Measurements from ENCODE around the gene RPRML. TPM values are rescaled to one million over a fixed set of nuclear protein-coding genes. Genes with fewer than 3 reads are reported as not detected.
"Not testable (repeated sequence)": the region's sequence is repeated elsewhere in the genome, so short reads cannot be mapped to it uniquely, and the experiment has no call there.

RPRML gene
- total RNA-seq, 4 donors from 2014 or later, result 0.48 TPM; not detected in 3

DNA sequence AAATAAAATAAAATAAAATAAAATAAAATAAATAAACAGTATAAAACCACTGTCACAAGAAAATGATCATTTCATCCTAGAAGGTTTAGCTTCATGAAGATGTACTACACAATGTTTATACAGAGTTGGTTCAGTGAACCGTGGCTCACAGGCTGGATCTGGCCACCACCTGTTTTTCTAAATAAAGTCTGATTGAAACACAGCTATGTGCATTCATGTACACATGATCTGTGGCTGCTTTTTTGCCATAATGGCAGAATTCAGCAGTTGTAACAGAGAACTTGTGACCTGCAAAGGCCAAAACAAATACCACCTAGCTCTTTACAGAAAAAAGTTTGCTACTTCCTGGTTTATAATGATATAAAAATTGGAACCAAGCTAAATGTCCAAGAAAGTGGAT, 12.6 kb upstream of the RPRML start:
- Histone ChIP-seq H3K36me3 (no peaks in the 10 kb centered on the region), H3K9me3 (no peaks in the 10 kb centered on the region), H3K27me3 (no peaks in the 10 kb centered on the region), H3K27ac (no peak overlapping the region), H3K4me3 (no peak overlapping the region), H3K4me1 (no peaks in the 10 kb centered on the region)
- DNase-seq, result no peak
- TF ChIP-seq POLR2AphosphoS5 (IDR thresholded peaks at IDR 0.05) (no peak), EP300 (IDR thresholded peaks at IDR 0.05; ENCODE audit: low read depth) (no peak), POLR2A (IDR thresholded peaks at IDR 0.05) (no peak)
- TF ChIP-seq, protein P1, sequence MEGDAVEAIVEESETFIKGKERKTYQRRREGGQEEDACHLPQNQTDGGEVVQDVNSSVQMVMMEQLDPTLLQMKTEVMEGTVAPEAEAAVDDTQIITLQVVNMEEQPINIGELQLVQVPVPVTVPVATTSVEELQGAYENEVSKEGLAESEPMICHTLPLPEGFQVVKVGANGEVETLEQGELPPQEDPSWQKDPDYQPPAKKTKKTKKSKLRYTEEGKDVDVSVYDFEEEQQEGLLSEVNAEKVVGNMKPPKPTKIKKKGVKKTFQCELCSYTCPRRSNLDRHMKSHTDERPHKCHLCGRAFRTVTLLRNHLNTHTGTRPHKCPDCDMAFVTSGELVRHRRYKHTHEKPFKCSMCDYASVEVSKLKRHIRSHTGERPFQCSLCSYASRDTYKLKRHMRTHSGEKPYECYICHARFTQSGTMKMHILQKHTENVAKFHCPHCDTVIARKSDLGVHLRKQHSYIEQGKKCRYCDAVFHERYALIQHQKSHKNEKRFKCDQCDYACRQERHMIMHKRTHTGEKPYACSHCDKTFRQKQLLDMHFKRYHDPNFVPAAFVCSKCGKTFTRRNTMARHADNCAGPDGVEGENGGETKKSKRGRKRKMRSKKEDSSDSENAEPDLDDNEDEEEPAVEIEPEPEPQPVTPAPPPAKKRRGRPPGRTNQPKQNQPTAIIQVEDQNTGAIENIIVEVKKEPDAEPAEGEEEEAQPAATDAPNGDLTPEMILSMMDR (IDR thresholded peaks at IDR 0.05), result no peak
- 0 to 42% methylated on average over 1 of the region's 1 CpG for WGBS, 2 donors (ENCODE audit: low coverage in 1 of 2)
- intact Hi-C loops (cut with DNase I; ENCODE audit: low total_unique reads), result loop anchor here (10.0 kb wide), 2 partner anchors 47 to 147 kb away; no protein-coding TSS in a partner anchor
- in situ Hi-C loops (cut with MboI; ENCODE audit: low pct_ligation_motif_present in 1 of 4, low pct_unique_long_range_greater_than_20kb in 1 of 4, low sequenced_read_pairs in 3 of 4), result loop anchor here in 2 of 4 donors (5.0 to 10.0 kb wide), 2 partner anchors 47 to 49 kb away; no protein-coding TSS in a partner anchor

DNA sequence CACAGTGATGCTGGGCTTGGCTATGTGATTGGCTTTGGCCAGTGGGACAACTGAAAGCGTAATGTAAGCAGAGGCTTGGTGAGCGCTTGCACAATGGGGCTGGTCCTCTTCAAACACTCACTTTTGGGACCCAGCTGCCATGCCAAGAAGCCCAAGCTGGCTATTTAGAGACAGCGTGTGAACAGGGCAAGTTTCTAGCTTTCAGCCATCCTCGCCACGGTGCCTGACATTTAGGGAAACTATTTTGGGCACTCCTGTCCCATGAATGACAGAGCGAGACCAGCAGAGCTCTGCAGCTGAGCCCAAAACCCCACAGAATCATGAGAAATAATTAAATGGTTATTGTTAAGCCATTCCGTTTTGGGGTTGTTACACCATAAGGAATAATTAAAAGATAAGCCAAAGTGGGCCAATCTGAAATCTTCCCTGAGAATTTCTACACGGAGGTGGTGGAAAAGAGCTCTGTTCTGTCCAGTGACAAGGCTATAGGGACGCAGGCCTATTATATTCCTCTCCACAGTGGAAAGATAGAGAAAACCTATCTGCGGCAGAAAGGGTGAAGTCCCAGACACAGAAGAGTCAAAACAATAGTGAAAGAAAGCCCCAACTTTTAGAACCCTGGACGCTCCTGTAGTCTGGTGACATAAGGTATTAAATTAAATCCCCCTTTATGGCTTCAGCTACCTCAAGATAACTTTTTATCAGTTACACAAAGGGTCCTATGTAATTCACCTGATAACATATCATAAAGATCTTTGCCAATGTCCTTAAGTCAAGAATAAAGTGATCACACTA, 10.8 kb upstream of the RPRML start:
- 58 to 62% methylated on average over 9 to 11 of the region's 11 CpGs for WGBS, 2 donors (ENCODE audit: low coverage in 1 of 2)
- H3K4me3 ChIP-seq, result no peak overlapping the region
- in situ Hi-C loops (cut with MboI; ENCODE audit: low pct_ligation_motif_present in 1 of 4, low pct_unique_long_range_greater_than_20kb in 1 of 4, low sequenced_read_pairs in 3 of 4), result loop anchor here in 2 of 4 donors (5.0 to 10.0 kb wide), 2 partner anchors 45 to 48 kb away; no protein-coding TSS in a partner anchor
- DNase-seq, result no peak
- intact Hi-C loops (cut with DNase I; ENCODE audit: low total_unique reads), result loop anchor here (10.0 kb wide), 2 partner anchors 45 to 145 kb away; no protein-coding TSS in a partner anchor
- no peaks in the 10 kb centered on the region for H3K27me3 ChIP-seq
- no peak overlapping the region for H3K27ac ChIP-seq
- H3K4me1 ChIP-seq, result peaks cover 0 to 6% (median 0%) of the 10 kb centered on the region in 4 donors
- no peaks in the 10 kb centered on the region for H3K9me3 ChIP-seq
- TF ChIP-seq, protein P1 (IDR thresholded peaks at IDR 0.05), result no peak
- no peak for TF ChIP-seq EP300 (IDR thresholded peaks at IDR 0.05; ENCODE audit: low read depth)
- no peak for TF ChIP-seq POLR2AphosphoS5 (IDR thresholded peaks at IDR 0.05)
- TF ChIP-seq POLR2A (IDR thresholded peaks at IDR 0.05), result no peak
- no peaks in the 10 kb centered on the region for H3K36me3 ChIP-seq

DNA sequence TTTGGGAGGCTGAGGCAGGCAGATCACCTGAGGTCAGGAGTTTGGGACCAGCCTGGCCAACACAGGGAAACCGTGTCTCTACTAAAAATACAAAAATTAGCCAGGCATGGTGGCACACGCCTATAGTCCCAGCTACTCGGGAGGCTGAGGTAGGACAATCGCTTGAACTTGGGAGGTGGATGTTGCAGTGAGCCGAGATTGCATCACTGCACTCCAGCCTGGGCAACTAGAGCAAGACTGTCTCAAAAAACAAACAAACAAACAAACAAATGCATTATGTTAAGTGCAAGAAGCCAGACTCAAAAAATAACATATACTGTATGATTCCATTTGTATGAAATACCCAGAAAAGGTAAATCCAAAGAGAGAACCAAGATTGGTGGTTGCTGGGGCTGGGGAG, 8.9 kb upstream of the RPRML start:
- H3K9me3 ChIP-seq; H3K4me3 ChIP-seq; in situ Hi-C loops (cut with MboI; ENCODE audit: low pct_ligation_motif_present in 1 of 4, low pct_unique_long_range_greater_than_20kb in 1 of 4, low sequenced_read_pairs in 3 of 4); DNase-seq; H3K27me3 ChIP-seq; H3K36me3 ChIP-seq; H3K27ac ChIP-seq; intact Hi-C loops (cut with DNase I; ENCODE audit: low total_unique reads): not testable (repeated sequence)
- H3K4me1 ChIP-seq, result peaks cover 0 to 15% (median 7%) of the 10 kb centered on the region in 4 donors
- 83 to 92% methylated on average over 4 to 5 of the region's 5 CpGs for WGBS, 2 donors (ENCODE audit: low coverage in 1 of 2)

DNA sequence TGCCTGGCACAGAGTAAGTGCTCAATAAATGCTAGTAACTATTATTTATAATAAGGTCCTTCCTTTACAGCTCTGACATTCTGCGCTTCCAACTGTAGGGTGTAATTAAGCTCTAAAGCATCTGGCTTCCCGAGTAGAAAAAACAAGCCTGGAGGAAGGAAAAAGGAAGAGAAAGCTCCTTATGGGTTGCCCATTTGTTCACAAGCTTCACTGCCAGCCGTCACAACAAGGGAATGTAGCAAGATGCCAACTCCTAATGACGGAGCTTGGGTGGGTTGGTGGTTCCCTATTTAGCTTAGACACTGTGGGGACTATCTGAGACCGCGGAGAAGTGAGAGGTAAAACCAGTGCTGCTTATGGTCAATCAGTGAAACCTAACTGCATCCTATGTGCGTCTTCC, 7.3 kb upstream of the RPRML start:
- no peak overlapping the region for H3K4me3 ChIP-seq
- H3K36me3 ChIP-seq, result no peaks in the 10 kb centered on the region
- in situ Hi-C loops (cut with MboI; ENCODE audit: low pct_ligation_motif_present in 1 of 4, low pct_unique_long_range_greater_than_20kb in 1 of 4, low sequenced_read_pairs in 3 of 4) (no loop called here), intact Hi-C loops (cut with DNase I; ENCODE audit: low total_unique reads) (no loop called here)
- no peaks in the 10 kb centered on the region for H3K9me3 ChIP-seq
- H3K4me1 ChIP-seq, result peaks cover 0 to 15% (median 7%) of the 10 kb centered on the region in 4 donors
- no peak overlapping the region for H3K27ac ChIP-seq
- DNase-seq, result no peak
- H3K27me3 ChIP-seq, result peaks cover 4% of the 10 kb centered on the region
- 77% methylated on average over 7 of the region's 7 CpGs; no CpG with 5 or more reads in 1 of the 2 donors for WGBS, 2 donors (ENCODE audit: low coverage in 1 of 2)
- TF ChIP-seq POLR2A (IDR thresholded peaks at IDR 0.05), result no peak
- no peak for TF ChIP-seq EP300 (IDR thresholded peaks at IDR 0.05; ENCODE audit: low read depth)
- TF ChIP-seq, protein P1 (IDR thresholded peaks at IDR 0.05), result no peak
- TF ChIP-seq POLR2AphosphoS5 (IDR thresholded peaks at IDR 0.05), result no peak

Data from transverse colon (tissue), 4 donors.